GM18868 (cell line): ENCODE data around the gene PARD3B.

Experiments
- ATAC-seq: cut with Tn5 transposase; IDR thresholded peaks from one replicate; pipeline ENCODE4 v1.9.1; 2021; ENCODE audit warnings: mild to moderate bottlenecking, moderate library complexity; ENCODE audit not compliant: unreplicated experiment

PARD3B gene

DNA sequence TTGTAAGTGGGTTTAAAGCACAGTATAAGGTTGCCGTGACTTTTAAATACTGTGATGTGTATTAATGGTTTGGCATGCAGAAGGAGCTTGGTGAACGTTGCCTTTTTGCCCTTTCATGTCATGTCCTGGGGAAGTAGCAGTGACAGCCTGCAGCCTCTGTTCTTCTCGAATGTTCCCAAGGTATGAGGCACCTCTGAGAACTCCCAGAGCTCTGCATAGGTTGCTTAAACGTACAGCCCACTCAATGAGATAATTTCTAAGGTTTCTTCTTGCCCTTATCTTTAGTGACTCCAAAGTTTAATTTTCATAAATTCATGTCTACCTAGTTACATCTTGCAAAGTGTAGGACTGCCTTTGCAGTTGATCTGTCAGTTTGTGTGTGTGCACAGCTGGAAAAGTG is 36.7 kb downstream of the PARD3B start:
- ATAC-seq, result no peak

DNA sequence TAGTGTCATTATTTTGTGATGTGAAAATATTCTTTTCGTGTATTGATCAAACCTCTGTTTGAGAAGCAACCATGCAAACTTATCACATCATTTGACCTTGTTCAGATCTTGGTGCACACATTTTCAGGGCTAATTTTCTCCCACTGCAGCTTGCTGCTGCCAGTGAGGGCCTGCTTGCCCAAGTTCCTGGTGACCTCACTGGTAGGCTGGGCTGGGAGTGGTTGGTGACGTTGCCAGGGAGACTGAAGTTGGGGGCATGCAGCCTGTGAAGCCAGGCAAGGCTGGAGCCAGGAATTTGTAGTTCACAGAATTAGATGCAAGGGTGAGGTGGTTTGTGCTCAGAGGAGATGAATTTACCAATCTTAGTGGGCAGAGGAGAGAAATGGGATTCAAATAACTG is 38.5 kb downstream of the PARD3B start:
- ATAC-seq, result no peak

GRCh38 chr2:204585930-204586329 is 40.7 kb downstream of the PARD3B start:
- no peak for ATAC-seq

- no peak for ATAC-seq
Observed at GRCh38 chr2:204586444-204587180, 41.3 kb downstream of the PARD3B start.

GRCh38 chr2:204590063-204590462 is 44.8 kb downstream of the PARD3B start:
- ATAC-seq, result no peak

- no peak for ATAC-seq
Observed at GRCh38 chr2:204591225-204591624, 46.0 kb downstream of the PARD3B start.

GRCh38 chr2:204604061-204604460 is 58.8 kb downstream of the PARD3B start:
- no peak for ATAC-seq

GRCh38 chr2:204608237-204608939 is 63.1 kb downstream of the PARD3B start:
- ATAC-seq, result no peak

DNA sequence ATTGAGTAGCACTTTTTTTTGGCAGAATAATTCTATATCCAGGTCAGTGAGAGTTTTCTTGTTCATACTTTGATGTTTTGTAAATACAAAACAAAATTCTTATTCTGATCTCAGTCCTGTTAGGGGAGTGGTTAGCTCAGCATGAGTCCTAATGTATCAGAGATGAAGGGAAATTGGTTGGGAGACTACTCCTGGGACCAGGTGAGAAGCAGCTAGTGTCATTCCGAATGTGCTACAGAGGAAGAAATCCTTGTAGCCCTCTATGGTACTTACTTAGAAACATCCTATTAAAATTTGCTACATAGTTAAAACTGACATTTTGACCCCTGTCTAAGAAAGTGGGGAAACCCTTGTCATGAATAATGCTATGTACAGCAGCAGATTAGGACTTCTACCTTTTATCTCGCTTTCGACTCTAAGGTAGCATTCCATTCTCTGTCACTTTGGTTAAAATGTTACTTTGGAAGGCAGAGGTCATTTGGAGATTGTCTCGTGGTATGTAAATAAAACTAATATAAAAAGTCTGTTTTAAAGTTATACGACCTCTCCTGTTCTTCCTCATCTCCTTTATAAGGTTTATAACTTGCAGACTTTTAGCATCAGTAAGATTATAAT is 65.8 kb downstream of the PARD3B start:
- ATAC-seq, result no peak

GRCh38 chr2:204611764-204612163 is 66.5 kb downstream of the PARD3B start:
- no peak for ATAC-seq

DNA sequence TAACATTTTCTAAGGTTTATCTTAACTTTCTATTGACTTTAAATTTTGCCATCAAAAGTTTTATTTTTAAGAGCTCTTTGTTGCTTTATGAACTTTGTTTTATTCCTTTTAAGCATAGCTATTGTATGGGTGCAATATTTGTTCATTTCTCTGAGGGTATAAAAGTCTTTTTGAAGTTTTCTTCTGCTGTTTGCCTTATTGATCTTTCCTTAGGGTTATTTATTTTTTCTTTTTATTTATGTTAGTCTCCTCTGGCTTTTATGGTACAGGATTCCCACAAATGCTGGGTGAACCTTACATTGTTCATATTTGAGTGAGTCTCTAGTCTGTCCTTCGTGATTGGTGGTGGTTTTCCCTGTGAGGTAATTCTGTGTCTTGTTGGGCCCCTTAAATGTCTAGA is 68.4 kb downstream of the PARD3B start:
- no peak for ATAC-seq

DNA sequence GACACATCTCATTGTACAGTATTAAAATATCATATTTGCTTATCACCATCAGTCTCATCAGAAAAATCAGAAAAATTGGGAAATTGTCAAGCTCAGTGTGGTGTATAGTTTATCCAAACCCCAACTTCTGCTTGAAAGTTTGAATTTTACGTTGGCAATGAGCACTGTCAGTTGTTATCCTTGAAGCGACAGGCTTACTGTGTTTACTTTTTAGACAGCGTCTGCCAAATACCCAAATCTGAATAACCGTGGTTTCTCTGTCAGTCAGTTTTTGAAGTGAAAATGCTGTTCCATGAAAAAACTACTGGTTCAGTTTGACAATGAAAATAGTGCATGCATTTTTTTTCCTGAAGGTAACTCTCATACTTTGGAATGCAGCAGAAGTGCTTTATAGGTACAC is 70.2 kb downstream of the PARD3B start:
- no peak for ATAC-seq

DNA sequence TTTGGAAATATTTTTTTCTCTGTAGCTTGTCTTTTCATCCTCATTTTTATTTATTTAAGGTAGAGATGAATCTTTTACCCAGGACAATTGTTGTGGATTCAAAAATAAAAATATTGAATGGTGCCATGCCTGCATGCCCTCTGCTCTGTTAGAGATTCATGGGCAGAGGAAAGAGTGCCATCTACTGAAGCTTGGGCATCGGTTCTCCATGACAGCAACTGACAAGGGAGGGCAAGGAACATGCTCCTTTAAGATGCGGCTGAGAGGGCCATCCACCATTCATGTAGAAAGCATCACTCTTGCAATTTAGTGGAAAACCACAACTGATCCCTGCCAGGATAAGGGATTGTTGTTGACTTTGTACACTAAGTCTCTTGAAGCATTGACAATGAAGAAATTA is 79.9 kb downstream of the PARD3B start:
- no peak for ATAC-seq

DNA sequence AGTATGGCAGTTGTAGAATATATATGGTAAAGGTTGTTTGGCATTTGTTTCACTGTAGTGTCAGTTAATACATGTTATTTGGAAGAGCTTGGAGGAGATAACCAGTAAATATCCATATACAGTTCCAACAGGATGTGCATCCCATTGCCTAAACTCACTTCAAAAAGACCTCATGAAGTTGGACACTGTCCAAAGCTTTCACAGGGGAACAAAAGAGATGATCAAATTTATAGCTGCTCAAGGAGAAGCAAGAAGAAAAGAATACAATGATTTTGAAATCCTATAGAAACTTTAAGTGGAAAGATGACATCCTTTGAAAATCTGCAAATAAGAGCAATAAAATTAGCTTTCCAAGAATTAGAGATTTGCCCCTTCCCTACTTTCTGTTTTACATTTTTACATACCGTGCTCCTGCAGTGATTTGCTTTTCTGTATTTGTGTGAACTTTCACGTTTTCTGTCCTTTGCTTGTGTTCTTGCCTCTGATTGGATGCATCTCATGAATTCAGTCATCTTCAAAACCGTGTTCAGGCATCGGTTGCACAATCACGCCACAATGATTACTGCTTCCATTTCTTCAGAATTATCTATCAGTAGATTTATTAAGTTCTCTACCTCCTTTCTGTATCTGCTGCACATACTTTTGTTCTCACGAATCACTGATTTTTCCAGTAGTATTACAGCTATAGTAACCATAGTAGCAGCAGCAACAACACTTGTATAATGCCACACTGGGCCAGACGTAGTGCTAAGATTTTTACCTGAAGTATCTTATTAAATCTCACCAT is 83.8 kb downstream of the PARD3B start:
- no peak for ATAC-seq

DNA sequence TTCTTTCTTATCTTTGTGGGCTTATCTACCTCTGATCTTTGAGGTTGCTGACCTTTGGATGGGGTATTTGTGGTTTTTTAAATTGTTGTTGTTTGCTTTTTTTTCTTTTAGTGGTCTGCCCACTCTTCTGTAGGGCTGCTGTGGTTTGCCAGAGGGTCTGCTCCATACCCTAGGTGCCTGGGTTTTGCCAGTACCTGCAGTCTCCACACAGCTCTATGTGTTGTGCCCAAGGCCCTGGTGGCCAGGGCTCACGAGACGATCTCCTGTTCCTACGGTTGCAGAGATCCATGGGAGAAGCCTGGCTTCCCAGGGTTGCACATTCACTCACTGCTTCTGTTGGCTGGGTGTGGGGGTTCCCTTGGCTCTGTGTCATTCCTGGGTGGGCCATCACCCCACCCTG is 87.1 kb downstream of the PARD3B start:
- ATAC-seq, result no peak

DNA sequence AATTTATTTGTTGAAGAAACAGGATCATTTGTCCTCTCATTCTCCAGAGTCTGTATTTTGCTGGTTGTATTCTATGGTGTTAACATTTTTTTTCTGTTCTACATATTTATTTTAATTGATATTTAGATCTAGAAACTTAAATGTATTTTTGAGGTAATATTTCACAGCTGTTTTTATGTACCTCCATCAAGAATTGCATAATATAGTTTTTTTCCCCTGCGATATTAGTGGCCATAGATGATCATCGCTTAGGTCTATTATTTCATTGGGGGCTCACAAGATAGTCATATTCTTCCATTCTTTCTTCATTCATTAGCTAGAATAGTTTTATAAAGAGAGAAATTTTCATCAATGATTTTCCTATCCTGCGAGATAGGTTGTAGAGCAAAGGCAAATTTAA is 89.3 kb downstream of the PARD3B start:
- ATAC-seq, result no peak

DNA sequence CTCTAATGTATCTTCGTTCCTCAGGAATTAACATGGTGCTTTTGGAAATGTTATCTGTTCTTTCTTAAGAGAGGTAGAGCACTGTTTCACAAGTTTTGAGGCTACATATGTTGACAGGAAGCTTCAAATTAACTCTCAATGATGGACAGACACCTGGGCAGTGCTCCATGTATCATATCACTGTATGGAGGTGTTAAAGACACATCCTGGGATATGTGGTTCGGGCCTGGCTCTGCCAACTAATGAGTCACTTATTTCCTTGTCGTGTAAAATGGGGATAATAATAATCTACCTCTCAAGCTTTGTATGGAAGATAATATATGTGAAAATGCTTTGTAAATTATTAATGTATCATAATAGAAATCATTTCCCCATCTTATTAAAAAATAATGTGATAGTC is 90.2 kb downstream of the PARD3B start:
- ATAC-seq, result no peak

- ATAC-seq, result no peak
Observed at GRCh38 chr2:204638471-204639194, 93.4 kb downstream of the PARD3B start.

DNA sequence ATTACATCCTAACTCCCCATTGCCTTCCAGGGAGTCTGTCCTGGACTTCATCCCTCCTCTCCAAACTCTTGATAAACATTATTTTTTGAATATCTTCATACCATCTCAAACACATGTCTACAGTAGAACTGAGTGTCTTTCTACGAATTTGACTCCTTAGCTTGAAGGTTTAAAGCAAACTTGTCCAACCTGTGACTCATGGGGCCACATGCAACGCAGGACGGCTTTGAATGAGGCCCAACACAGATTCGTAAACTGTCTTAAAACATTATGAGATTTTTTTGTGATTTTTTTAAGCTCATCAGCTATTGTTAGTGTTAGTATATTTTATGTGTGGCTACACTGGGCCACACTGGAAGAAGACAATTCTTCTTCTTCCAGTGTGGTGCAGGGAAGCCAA is 98.1 kb downstream of the PARD3B start:
- ATAC-seq, result no peak

DNA sequence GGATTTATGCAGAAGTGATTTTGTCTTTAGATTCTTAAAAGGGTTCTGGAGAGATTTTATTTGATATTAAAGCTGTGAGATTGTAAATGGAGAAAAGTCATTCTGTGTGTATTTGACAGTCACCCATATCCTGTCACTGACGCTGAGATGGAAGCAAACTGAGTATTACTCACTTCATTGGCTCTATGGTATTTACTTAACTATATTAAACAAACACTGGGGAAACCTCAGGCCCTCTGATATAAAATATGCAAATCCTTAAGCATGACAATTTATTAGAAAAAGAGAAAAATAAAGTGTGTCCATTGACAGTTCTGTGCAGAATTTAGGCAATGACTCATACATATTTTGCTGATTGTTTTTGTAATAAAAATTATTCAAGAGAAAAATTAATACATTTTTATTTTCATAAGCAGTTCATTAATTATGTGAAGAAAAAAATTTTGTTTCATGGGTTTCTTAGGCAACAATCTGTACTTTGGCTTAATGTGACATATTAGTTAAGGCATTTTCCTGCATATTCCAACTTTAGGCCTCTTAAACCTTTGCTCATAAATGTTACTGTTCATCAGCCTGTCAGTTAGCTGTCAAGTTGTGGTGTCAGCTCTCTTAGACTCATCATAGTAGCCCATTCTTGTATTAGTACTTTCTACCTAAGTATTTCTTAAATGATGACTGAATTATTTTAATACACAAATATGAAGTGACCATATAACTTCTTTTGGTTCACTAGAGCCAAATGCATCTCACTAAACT is 99.9 kb downstream of the PARD3B start:
- no peak for ATAC-seq
